ENCODE results near the gene CDK6.

DNA sequence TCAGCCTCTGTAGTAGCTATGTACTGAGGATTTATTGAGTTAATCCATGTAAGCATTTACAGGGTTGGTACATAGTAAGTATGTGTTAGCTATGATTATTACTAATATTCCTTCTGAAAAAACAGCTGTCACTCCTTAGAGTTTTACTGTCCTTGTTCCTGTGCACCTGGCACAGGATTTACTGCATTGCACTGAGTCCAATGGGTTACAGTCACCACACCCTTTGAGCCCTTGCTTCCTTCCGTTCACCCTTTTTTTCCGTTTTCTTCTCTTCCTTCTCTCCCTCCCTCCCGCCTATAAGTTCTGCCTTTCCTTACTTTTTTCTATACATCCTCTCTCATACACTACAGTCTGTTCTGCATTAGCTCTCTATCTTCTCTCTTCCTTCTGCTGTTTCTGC lies 12.5 kb upstream of the CDK6 start:
- TF ChIP-seq, protein P1, sequence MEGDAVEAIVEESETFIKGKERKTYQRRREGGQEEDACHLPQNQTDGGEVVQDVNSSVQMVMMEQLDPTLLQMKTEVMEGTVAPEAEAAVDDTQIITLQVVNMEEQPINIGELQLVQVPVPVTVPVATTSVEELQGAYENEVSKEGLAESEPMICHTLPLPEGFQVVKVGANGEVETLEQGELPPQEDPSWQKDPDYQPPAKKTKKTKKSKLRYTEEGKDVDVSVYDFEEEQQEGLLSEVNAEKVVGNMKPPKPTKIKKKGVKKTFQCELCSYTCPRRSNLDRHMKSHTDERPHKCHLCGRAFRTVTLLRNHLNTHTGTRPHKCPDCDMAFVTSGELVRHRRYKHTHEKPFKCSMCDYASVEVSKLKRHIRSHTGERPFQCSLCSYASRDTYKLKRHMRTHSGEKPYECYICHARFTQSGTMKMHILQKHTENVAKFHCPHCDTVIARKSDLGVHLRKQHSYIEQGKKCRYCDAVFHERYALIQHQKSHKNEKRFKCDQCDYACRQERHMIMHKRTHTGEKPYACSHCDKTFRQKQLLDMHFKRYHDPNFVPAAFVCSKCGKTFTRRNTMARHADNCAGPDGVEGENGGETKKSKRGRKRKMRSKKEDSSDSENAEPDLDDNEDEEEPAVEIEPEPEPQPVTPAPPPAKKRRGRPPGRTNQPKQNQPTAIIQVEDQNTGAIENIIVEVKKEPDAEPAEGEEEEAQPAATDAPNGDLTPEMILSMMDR (IDR thresholded peaks at IDR 0.05), result no peak
- TF ChIP-seq POLR2A (IDR thresholded peaks at IDR 0.05), result no peak
